PC-9 (cell line): ENCODE measurements around the gene VPS16. TPM values are rescaled to one million over a fixed set of nuclear protein-coding genes. Genes with fewer than 3 reads are reported as not detected.

Experiments used
- BruUV-seq: library from RNA; stranded (reverse); fragments of 400-500 nt; replicated peaks from 2 replicates; lab custom pipeline; 2021; lab: Mats Ljungman, UMichigan
- CTCF ChIA-PET: fragments of 300-600 bp; sonication (Branson Sonifier 250); formaldehyde crosslinking; loops from one replicate; lab custom pipeline; 2022; ENCODE audit warnings: antibody characterized with exemption; lab: Charles Lee
- POLR2A ChIA-PET: fragments of 300-600 bp; sonication (Branson Sonifier 250); formaldehyde crosslinking; loops from one replicate; lab custom pipeline; 2022; ENCODE audit warnings: antibody characterized with exemption; ENCODE audit not compliant: unreplicated experiment; lab: Charles Lee
- DNase-seq, 2 experiments: peaks; one replicate each; pipeline versions ENCODE4 v3.0.0 to v3.0.0-alpha.2; 2015 to 2022; ENCODE audit warnings: mixed read lengths in 1 of 2
- H2AFZ ChIP-seq: fragments of 200-600 bp; sonication (generic); 2 replicates; pipeline ENCODE4 v1.8.1; 2017; ENCODE audit warnings: antibody characterized with exemption
- H3F3A ChIP-seq: fragments of 200-600 bp; sonication (generic); 2 replicates; pipeline ENCODE4 v1.8.1; 2017; ENCODE audit warnings: antibody characterized with exemption, mild to moderate bottlenecking, low read depth; ENCODE audit not compliant: insufficient read depth
- H3K27ac ChIP-seq: fragments of 200-600 bp; sonication (generic); 2 replicates; pipeline ENCODE4 v1.6.1; 2016; ENCODE audit warnings: mixed run types
- H3K27me3 ChIP-seq: fragments of 200-600 bp; sonication (generic); 2 replicates; pipeline ENCODE4 v1.6.1; 2016; ENCODE audit warnings: low read depth, mixed run types; ENCODE audit not compliant: insufficient read depth
- H3K36me3 ChIP-seq: fragments of 200-600 bp; sonication (generic); 2 replicates; pipeline ENCODE4 v1.6.1; 2016; ENCODE audit warnings: low read depth, mixed run types
- H3K4me1 ChIP-seq: fragments of 200-600 bp; sonication (generic); replicated peaks from 2 replicates; pipeline ENCODE4 v1.6.1; 2016; ENCODE audit warnings: mixed run types; ENCODE audit not compliant: insufficient read depth
- H3K4me2 ChIP-seq: fragments of 200-600 bp; sonication (generic); 2 replicates; pipeline ENCODE4 v1.6.1; 2017; ENCODE audit warnings: mixed run types
- H3K4me3 ChIP-seq: fragments of 200-600 bp; sonication (generic); 2 replicates; pipeline ENCODE4 v1.6.1; 2016; ENCODE audit warnings: mixed run types
- H3K79me2 ChIP-seq: fragments of 200-600 bp; sonication (generic); 2 replicates; pipeline ENCODE4 v1.6.1; 2017; ENCODE audit warnings: low read depth, mixed run types
- H3K9me2 ChIP-seq: fragments of 200-600 bp; sonication (generic); 2 replicates; pipeline ENCODE4 v1.8.1; 2017; ENCODE audit warnings: mild to moderate bottlenecking; ENCODE audit not compliant: insufficient read depth
- H3K9me3 ChIP-seq: fragments of 200-600 bp; sonication (generic); 2 replicates; pipeline ENCODE4 v1.8.1; 2016; ENCODE audit warnings: low read depth; ENCODE audit not compliant: insufficient read depth
- H4K20me1 ChIP-seq: fragments of 200-600 bp; sonication (generic); 2 replicates; pipeline ENCODE4 v1.8.1; 2017; ENCODE audit not compliant: insufficient read depth
- CTCF ChIP-seq: fragments of 200-600 bp; sonication (generic); conservative IDR thresholded peaks from 2 replicates; pipeline ENCODE4 v1.6.1; 2017; ENCODE audit warnings: mixed run types, antibody characterized with exemption, mild to moderate bottlenecking, moderate library complexity
- EZH2 ChIP-seq: fragments of 200-600 bp; sonication (generic); IDR thresholded peaks from 2 replicates; pipeline ENCODE4 v1.8.0; 2017; ENCODE audit warnings: antibody characterized with exemption, low read depth
- intact Hi-C: fragments of 100-400 bp; cut with micrococcal nuclease; formaldehyde crosslinking; loops from one replicate; pipeline ENCODE4 v1.10.0; 2022; ENCODE audit not compliant: unreplicated experiment
- total RNA-seq: library from RNA; stranded (reverse); gene quantifications from 2 replicates; pipeline ENCODE4 v1.2.3, GENCODE V29; 2021

The VPS16 gene
- total RNA-seq, 1 experiment from 2014 or later = 31.9 TPM

- no peaks in the 10 kb centered on the region for H3K9me3 ChIP-seq
- peaks cover 22% of the 10 kb centered on the region for H3K4me1 ChIP-seq
- no TSS peak for BruUV-seq
- H3K27me3 ChIP-seq = no peaks in the 10 kb centered on the region
- H3K27ac ChIP-seq = no peak overlapping the region
- intact Hi-C loops = no loop called here
- TF ChIP-seq EZH2 (no peak), CTCF (no peak)
- DNase-seq = no peak
- H3K4me2 ChIP-seq = no peak overlapping the region
- no peak overlapping the region for H2AFZ ChIP-seq
- H3K36me3 ChIP-seq = no peaks in the 10 kb centered on the region
- peaks cover 10% of the 10 kb centered on the region for H3F3A ChIP-seq
- no peaks in the 10 kb centered on the region for H3K9me2 ChIP-seq
- H3K79me2 ChIP-seq = peaks cover 12% of the 10 kb centered on the region
- POLR2A ChIA-PET = no interaction called here
- no peaks in the 10 kb centered on the region for H4K20me1 ChIP-seq
- H3K4me3 ChIP-seq = no peak overlapping the region
- CTCF ChIA-PET = no interaction called here
Measured at GRCh38 chr20:2835331-2835796, 5.2 kb upstream of the VPS16 start.

GRCh38 chr20:2836035-2836434, 4.5 kb upstream of the VPS16 start:
- DNase-seq = no peak
- Histone ChIP-seq H2AFZ (no peak overlapping the region), H3K9me3 (no peaks in the 10 kb centered on the region), H3K4me1 (peaks cover 21% of the 10 kb centered on the region), H3K27ac (no peak overlapping the region), H4K20me1 (no peaks in the 10 kb centered on the region), H3K36me3 (no peaks in the 10 kb centered on the region), H3K4me2 (no peak overlapping the region), H3K9me2 (no peaks in the 10 kb centered on the region), H3K27me3 (no peaks in the 10 kb centered on the region), H3F3A (peaks cover 10% of the 10 kb centered on the region), H3K79me2 (peaks cover 12% of the 10 kb centered on the region), H3K4me3 (no peak overlapping the region)
- intact Hi-C loops = no loop called here
- no TSS peak for BruUV-seq
- POLR2A ChIA-PET = no interaction called here
- TF ChIP-seq EZH2 (no peak), CTCF (no peak)
- CTCF ChIA-PET = no interaction called here

- H3K79me2 ChIP-seq = peaks cover 16% of the 10 kb centered on the region
- H3K27me3 ChIP-seq = no peaks in the 10 kb centered on the region
- BruUV-seq = no TSS peak
- POLR2A ChIA-PET = no interaction called here
- no peaks in the 10 kb centered on the region for H3K36me3 ChIP-seq
- H3K27ac ChIP-seq = no peak overlapping the region
- no peaks in the 10 kb centered on the region for H3K9me2 ChIP-seq
- H3K9me3 ChIP-seq = no peaks in the 10 kb centered on the region
- H3K4me2 ChIP-seq = no peak overlapping the region
- TF ChIP-seq CTCF (no peak), EZH2 (no peak)
- CTCF ChIA-PET = no interaction called here
- no peak overlapping the region for H2AFZ ChIP-seq
- DNase-seq = no peak
- H3K4me1 ChIP-seq = peaks cover 18% of the 10 kb centered on the region
- H3K4me3 ChIP-seq = no peak overlapping the region
- no peaks in the 10 kb centered on the region for H4K20me1 ChIP-seq
- H3F3A ChIP-seq = peaks cover under 1% of the 10 kb centered on the region; the same call in 1 of the 2 replicates
- intact Hi-C loops = no loop called here
Measured at GRCh38 chr20:2837221-2837960, 3.2 kb upstream of the VPS16 start.
